Measurements from ENCODE around the gene HS3ST3A1. TPM values are rescaled to one million over a fixed set of nuclear protein-coding genes. Genes with fewer than 3 reads are reported as not detected.

HS3ST3A1 gene
- total RNA-seq, 2 experiments from 2014 or later, result 0.22 to 1.2 TPM

DNA sequence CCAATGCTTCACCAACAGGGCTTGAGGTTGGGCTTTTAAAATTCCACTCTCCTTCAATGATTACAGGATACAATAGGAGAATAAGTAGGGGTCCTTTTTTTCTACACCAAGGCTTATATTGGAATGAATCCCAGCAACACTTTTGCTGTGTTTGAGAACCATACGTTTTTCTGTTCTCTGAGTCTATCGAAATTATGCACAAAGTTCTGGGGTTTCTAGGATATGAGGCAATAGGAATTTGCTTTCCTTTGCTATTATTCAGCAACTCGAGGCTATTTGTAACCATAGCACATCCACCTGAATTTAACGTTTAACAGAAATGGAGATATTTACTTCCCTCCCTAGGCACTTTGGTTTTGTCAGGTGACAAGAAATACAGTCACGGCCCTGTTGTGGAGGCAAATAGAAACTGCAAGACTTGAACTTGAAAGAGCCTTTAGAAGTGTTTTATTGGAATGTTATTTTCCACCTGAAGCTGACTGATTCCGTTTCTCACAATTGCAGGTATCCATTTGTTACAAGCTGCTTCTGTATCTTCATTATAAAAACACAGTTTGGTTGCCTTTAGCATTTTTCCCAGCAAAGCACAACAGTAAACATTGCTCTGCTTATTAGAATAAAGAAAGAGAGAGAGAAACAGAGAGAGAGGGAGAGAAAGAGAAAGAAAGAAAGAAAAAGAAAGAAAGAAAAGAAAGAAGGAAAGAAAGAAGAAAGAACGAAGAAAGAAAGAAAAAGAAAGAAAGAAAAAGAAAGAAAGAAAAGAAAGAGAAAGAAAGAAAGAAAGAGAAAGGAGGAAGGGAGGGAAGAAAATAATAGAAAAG, 109.6 kb downstream of the HS3ST3A1 start:
- Mint-ChIP-seq H3K27me3 (no peaks in the 10 kb centered on the region), H3K36me3 (ENCODE audit: low read depth) (no peaks in the 10 kb centered on the region), H3K27ac (no peak overlapping the region), H3K4me3 (no peak overlapping the region), H3K9me3 (no peaks in the 10 kb centered on the region), H3K4me1 (ENCODE audit: low read depth) (no peaks in the 10 kb centered on the region)
- DNase-seq (no peak), ATAC-seq (ENCODE audit: poor library complexity) (no peak)
- Histone ChIP-seq H3K27ac (ENCODE audit: low read depth in 1 of 2, low read length in 2 of 2) (no peak overlapping the region), H3K36me3 (ENCODE audit: insufficient read depth, low read length) (no peaks in the 10 kb centered on the region), H3K27me3 (ENCODE audit: control insufficient read depth in 1 of 2, insufficient read depth in 2 of 2, low read length in 2 of 2) (no peaks in the 10 kb centered on the region), H3K9me3 (ENCODE audit: control insufficient read depth in 1 of 2, insufficient read depth in 1 of 2, low read length in 2 of 2) (peaks cover 0 to 3% of the 10 kb centered on the region in 2 experiments), H3K4me1 (ENCODE audit: insufficient read depth, low read length) (no peaks in the 10 kb centered on the region), H3K4me3 (ENCODE audit: low read length) (no peak overlapping the region)
- TF ChIP-seq, protein P1, sequence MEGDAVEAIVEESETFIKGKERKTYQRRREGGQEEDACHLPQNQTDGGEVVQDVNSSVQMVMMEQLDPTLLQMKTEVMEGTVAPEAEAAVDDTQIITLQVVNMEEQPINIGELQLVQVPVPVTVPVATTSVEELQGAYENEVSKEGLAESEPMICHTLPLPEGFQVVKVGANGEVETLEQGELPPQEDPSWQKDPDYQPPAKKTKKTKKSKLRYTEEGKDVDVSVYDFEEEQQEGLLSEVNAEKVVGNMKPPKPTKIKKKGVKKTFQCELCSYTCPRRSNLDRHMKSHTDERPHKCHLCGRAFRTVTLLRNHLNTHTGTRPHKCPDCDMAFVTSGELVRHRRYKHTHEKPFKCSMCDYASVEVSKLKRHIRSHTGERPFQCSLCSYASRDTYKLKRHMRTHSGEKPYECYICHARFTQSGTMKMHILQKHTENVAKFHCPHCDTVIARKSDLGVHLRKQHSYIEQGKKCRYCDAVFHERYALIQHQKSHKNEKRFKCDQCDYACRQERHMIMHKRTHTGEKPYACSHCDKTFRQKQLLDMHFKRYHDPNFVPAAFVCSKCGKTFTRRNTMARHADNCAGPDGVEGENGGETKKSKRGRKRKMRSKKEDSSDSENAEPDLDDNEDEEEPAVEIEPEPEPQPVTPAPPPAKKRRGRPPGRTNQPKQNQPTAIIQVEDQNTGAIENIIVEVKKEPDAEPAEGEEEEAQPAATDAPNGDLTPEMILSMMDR (IDR thresholded peaks at IDR 0.05), result no peak
- CTCF ChIA-PET, result interaction anchor here (0.7 kb wide), 1 partner anchor 19 kb away, joined by 3 read pairs; no protein-coding TSS in a partner anchor
- intact Hi-C loops (cut with DNase I, micrococcal nuclease), result no loop called here
- POLR2A ChIA-PET, result no interaction called here

DNA sequence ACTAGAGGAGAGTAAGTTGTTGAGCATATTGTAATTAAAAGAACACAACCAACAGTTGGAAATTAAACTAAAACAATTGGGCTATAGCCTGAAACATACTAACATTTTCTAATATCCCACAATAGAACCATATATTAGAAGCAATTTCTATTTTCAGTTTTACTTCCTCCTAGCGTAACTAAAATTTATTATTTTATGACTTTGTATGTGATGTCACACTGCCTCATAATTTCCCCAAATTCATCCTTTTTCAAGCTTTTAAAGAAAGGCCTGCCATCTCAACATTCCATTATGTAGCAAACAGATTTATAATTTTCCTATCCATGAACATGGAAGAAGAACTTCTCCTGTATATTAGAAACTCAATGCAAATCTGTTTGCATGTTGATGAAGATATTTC, 110.2 kb downstream of the HS3ST3A1 start:
- H3K9me3 ChIP-seq (ENCODE audit: control insufficient read depth in 1 of 2, insufficient read depth in 1 of 2, low read length in 2 of 2), result peaks cover 0 to under 1% of the 10 kb centered on the region in 2 experiments
- ATAC-seq (ENCODE audit: poor library complexity), result no peak
- H3K36me3 ChIP-seq (ENCODE audit: insufficient read depth, low read length), result no peaks in the 10 kb centered on the region
- TF ChIP-seq, protein P1 (IDR thresholded peaks at IDR 0.05), result no peak
- no peaks in the 10 kb centered on the region for H3K4me1 ChIP-seq (ENCODE audit: insufficient read depth, low read length)
- intact Hi-C loops (cut with DNase I, micrococcal nuclease), result no loop called here
- Mint-ChIP-seq H3K4me1 (ENCODE audit: low read depth) (no peaks in the 10 kb centered on the region), H3K27ac (no peak overlapping the region), H3K9me3 (no peaks in the 10 kb centered on the region), H3K36me3 (ENCODE audit: low read depth) (no peaks in the 10 kb centered on the region), H3K4me3 (no peak overlapping the region), H3K27me3 (peaks cover 4% of the 10 kb centered on the region)
- ChIA-PET POLR2A (no interaction called here), CTCF (no interaction called here)
- no peak overlapping the region for H3K27ac ChIP-seq (ENCODE audit: low read depth in 1 of 2, low read length in 2 of 2)
- no peaks in the 10 kb centered on the region for H3K27me3 ChIP-seq (ENCODE audit: control insufficient read depth in 1 of 2, insufficient read depth in 2 of 2, low read length in 2 of 2)
- no peak overlapping the region for H3K4me3 ChIP-seq (ENCODE audit: low read length)
- no peak for DNase-seq

DNA sequence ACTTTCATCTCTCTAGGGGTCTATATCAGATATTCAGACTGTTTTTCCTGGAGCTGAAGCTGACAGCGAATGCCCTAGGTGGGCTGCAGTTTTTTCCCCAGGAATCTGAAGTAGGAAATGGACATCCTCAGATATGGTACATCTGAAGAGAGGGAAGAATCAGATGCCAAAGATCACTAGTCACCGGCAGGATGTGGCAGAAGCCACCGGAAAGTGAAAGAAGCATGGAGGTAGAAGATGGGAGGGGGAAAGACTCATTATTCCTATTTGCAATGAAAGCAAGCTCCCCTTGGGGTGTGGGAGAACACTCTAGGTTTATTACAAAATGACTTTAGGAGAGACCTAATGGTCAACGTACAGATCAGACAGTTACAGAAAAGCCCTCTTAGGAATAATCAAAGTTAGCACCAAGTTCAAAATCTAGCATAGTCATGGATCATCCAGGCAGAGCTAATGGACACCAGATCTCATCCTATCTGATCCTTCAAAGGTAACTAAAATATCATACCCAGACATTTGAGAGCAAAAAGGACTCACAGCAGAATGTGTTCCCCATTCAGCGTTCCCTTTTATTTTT, 110.7 kb downstream of the HS3ST3A1 start:
- H3K27ac Mint-ChIP-seq, result no peak overlapping the region
- no peak overlapping the region for H3K4me3 Mint-ChIP-seq

More for the DNA sequence above, 110.7 kb downstream of the HS3ST3A1 start:
- ChIA-PET POLR2A (no interaction called here), CTCF (no interaction called here)
- H3K4me3 ChIP-seq (ENCODE audit: low read length), result no peak overlapping the region
- intact Hi-C loops (cut with DNase I, micrococcal nuclease), result no loop called here
- no peak for DNase-seq
- H3K36me3 ChIP-seq (ENCODE audit: insufficient read depth, low read length), result no peaks in the 10 kb centered on the region
- TF ChIP-seq, protein P1 (IDR thresholded peaks at IDR 0.05), result no peak
- H3K9me3 ChIP-seq (ENCODE audit: control insufficient read depth in 1 of 2, insufficient read depth in 1 of 2, low read length in 2 of 2), result no peaks in the 10 kb centered on the region
- no peaks in the 10 kb centered on the region for H3K36me3 Mint-ChIP-seq (ENCODE audit: low read depth)
- H3K9me3 Mint-ChIP-seq, result no peaks in the 10 kb centered on the region
- H3K4me1 ChIP-seq (ENCODE audit: insufficient read depth, low read length), result no peaks in the 10 kb centered on the region
- H3K27me3 Mint-ChIP-seq, result peaks cover 4% of the 10 kb centered on the region
- H3K4me1 Mint-ChIP-seq (ENCODE audit: low read depth), result no peaks in the 10 kb centered on the region
- H3K27me3 ChIP-seq (ENCODE audit: control insufficient read depth in 1 of 2, insufficient read depth in 2 of 2, low read length in 2 of 2), result no peaks in the 10 kb centered on the region
- no peak for ATAC-seq (ENCODE audit: poor library complexity)
- H3K27ac ChIP-seq (ENCODE audit: low read depth in 1 of 2, low read length in 2 of 2), result no peak overlapping the region
